HG03442 (cell line): ENCODE results near the gene GIMAP4.
"Not testable (repeated sequence)": the region's sequence is repeated elsewhere in the genome, so short reads cannot be mapped to it uniquely, and the experiment has no call there.

Experiments used
- ATAC-seq: cut with Tn5 transposase; IDR thresholded peaks from one replicate; pipeline ENCODE4 v1.9.1; 2021; ENCODE audit warnings: mild to moderate bottlenecking, moderate library complexity; ENCODE audit not compliant: unreplicated experiment

GIMAP4 gene

DNA sequence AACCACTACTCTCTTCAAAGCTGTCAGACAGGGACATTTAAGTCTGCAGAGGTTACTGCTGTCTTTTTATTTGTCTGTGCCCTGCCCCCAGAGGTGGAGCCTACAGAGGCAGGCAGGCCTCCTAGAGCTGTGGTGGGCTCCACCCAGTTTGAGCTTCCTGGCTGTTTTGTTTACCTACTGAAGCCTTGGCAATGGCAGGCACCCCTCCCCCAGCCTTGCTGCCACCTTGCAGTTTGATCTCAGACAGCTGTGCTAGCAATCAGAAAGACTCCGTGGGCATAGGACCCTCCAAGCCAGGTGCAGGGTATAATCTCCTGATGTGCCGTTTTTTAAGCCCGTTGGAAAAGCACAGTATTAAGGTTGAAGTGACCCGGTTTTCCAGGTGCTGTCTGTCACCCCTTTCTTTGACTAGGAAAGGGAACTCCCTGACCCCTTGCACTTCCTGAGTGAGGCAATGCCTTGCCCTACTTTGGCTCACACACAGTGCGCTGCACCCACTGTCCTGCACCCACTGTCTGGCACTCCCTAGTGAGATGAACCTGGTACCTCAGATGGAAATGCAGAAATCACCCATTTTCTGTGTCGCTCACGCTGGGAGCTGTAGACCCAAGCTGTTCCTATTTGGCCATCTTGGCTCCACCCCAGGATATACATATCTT is 12.9 kb downstream of the GIMAP4 start:
- not testable (repeated sequence) for ATAC-seq

DNA sequence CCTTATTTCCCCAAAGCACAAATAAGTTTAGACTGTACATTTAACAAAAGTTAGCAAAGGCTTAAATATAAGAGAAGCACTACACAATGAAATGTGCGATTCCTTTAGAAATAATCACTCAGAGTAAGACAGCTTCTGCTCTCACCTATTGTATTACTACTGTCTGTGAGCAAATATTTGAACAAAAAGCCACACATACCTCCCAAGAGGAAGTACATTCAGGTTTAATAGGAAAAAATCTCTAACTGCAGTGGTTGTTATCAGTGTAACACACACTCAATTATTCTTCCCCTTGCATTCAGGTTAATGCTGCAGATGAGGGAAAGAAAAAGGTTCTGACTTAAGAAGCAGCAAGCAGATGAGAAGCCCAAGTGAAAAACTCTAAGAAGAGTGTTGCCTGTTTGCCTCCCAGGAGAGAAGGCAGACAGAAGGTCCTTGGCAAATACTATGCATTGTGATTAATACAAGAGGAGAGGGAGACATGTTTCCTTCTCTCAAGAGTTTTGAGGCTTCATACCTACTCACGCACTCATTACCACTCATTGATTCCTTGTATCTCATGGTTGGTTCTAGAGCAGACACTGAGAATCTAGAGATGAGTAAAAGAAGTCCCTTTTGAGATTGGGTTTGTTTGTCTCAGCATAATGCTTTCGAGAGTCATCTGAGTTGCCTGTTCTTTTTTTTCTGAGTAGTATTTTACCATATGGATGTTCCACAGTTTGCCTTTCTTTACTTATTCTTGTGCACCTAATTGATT is 13.6 kb downstream of the GIMAP4 start:
- no peak for ATAC-seq

DNA sequence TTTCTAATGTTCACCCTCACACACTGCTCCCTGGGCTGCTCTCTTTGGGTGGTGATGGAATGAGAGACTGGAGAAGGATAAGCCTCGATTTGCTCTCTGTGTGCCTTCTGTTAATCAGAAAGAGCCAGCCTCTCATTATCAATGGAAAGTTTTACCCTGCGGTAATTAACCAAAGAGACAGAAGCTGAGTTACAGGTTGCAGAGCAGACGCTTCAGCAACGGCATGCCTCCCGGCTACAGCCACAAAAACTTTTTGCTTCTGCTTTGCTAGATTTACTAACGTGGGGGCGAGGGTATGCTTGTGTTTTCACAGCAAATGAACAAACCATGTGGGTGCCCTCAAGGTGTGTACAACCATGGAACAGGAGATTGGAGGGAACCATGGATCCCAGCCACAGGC is 18.0 kb downstream of the GIMAP4 start:
- ATAC-seq = no peak

DNA sequence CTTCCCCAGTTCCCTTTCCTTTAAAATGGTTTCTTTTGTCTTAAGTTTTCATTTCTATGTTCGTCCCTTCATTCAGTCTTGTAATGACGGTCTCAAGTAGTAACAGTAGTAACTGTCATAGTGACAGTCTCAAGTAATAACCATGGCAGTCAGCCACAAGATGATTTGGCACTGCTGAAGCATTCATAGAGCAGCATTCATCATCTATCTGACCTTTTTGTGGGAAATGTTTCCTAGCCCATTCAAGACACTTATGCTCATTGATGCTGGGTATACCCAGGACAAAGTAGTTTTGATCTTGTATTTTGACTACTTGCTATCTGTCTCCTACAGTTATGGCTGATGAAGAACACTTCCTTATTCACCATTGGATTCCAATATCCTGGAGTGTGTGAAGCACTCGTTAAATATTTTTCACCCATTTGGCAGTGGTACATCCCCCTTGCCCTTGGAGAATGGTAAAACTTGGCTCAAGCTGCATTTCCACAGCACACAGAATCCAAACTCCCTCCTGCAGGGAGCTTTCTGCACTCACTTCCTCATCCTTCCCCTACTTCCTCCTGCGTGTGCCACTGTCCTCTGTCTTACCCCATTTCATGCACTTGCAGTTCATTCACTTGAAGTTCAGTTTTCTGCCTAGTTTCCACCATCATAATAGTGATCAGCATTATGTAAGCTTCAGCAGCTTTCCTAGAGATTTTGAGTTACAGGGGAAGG is 19.0 kb downstream of the GIMAP4 start:
- ATAC-seq = no peak

DNA sequence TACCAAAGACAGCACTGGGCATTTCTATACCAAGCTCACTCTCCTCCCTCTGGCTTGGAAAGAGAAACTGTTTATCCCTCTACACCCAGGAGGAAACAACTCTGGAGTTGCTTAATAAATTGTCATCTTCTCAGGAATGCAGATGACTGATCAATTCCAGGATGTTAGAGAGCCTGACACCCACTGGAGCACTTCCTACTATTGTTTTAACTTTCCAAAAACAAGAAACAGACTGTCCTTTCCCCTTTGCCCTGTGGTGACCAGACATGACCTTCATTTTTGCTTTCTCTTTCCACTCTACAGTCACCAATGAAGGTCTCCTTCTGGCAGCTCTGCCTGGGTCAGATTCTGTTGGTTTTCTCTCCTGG is 19.6 kb downstream of the GIMAP4 start:
- ATAC-seq = no peak

DNA sequence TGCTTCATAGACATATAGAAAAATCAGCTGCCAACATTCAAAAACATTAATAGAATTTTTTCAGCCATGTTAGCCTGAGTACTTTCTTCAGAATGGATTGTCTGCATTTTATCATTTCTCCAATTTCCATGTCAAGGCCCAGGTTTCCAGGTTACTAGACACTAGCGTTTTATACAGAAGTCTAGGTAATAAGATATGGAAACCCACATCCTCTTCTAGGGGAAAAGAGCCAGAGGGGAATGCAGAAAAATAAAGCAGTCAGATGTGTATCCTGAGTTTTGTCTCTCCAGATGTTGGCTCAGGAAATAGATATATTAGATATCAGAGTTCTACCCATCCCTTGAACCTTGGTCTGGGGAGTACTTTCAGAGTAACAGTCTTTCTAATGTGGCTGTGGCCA is 20.4 kb downstream of the GIMAP4 start:
- no peak for ATAC-seq

DNA sequence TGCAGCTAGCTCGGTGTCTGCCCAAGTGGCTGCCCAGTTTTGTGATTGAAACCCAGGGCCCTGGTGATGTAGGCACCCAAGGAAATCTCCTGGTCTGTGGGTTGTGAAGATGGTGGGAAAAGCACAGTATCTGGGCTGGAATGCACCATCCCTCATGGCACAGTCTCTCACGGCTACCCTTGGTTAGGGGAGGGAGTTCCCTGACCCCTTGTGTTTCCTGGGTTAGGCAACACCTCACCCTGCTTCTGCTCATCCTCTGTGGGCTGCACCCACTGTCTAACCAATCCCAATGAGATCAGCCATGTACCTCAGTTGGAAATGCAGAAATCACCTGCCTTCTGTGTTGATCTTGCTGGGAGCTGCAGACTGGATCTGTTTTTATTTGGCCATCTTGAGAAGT is 27.6 kb downstream of the GIMAP4 start:
- ATAC-seq = no peak

DNA sequence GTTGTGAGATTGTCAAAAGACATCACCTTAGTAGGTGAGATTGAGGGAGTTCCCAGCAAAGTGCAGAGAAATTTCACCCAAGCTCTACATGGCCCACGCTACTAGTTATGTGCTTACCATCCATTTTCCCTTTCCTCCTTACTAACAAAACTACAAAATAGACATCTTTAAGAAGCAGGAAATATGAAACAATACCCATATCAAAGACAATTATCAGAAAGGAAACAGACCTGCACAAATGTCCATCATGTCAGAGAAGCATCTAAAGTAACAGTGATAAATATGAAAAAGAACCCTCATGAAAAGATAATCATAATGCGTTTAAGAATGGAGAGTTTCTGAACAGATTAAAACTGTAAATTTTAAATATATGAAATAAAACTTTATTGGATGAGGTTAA is 28.2 kb downstream of the GIMAP4 start:
- ATAC-seq = no peak

DNA sequence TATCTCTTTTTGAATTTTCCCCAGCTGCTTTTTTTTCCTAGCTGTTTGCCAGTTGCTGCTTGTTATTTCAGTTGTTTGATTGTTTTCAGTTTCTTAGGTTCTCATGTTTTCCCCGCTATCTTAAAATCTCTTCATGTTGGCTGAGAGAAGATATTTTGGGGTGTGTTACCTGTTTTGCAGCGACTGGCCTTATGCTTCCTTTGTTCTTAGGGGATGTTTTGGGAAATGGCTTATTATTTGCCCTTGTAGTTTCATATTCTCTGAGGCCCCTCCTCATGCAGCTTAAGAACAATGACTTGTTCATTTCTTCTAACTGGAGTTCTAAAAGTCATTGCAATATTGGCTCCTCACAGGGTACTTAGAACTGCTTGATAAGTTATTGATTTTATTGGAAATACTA is 36.4 kb downstream of the GIMAP4 start:
- ATAC-seq = not testable (repeated sequence)

DNA sequence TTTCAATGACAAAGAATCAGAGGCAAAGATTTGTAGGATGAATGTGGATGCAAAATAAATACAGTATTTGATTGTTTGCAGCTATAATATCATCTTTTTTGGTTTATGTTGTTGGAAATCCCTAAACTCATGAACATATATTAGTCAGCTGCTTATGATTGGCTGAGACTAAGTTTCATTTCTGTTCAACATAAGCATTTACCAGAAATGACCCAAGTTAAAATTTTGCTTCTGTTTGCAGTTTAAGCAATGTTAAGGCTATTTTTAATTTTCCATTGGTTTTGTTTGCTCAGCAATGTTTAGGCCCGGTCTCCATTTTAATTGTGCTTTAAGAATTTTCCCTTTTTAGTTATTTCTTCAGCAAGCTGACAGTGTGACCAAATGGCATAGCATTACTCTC is 43.0 kb downstream of the GIMAP4 start:
- no peak for ATAC-seq

DNA sequence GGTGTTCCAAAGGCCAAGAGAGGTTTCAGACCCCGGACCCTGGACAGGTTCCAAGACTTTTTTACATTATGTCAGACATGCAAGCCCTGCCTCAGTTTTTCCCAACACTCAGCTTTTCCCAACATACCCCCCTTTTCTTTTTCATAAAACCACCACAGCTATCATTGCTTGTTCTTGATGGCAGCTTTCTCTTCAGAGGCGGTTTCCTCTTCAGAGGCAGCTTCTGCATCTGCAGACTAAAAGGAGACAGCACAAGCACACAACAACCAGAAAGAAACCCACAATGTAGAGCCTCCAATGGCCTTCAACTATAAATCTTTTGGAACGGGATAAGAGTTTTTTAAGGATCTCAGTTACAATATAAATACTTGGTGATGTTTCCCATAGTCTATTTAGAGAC is 45.7 kb downstream of the GIMAP4 start:
- ATAC-seq = no peak

DNA sequence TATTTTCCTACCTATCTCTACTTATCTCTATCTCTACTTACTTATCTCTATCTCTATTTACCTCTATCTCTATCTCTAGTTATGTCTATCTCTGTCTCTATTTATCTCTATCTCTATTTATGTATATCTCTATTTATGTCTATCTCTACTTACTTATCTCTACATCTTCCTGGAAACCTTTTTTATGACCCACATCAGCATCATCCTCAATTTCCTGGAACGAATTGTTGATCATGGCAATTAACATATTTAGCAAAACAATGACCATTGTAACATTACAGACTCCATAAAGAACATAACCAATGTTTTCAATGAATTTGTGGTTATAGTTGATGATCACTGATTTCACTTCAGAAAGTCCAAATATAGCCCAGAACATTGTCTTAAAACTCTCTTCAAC is 46.7 kb downstream of the GIMAP4 start:
- no peak for ATAC-seq

DNA sequence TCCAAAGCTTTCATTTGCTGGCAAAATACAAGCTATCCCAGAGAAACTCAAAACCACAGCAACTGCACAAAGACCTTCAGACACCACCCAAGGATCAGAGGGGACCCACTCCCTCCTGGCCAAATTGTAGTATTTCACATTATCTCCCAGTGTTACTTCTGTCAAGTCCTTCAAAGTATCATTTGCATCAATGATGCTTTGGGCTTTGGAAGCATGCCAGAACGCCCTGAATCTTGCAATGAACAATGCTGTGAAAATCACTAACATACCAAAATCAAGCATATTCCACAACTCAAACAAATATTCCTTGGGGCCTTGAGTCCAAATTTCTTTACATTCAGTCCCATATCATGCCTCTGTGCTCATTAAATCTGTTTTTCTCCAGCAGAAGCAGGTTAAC is 47.2 kb downstream of the GIMAP4 start:
- ATAC-seq = not testable (repeated sequence)

DNA sequence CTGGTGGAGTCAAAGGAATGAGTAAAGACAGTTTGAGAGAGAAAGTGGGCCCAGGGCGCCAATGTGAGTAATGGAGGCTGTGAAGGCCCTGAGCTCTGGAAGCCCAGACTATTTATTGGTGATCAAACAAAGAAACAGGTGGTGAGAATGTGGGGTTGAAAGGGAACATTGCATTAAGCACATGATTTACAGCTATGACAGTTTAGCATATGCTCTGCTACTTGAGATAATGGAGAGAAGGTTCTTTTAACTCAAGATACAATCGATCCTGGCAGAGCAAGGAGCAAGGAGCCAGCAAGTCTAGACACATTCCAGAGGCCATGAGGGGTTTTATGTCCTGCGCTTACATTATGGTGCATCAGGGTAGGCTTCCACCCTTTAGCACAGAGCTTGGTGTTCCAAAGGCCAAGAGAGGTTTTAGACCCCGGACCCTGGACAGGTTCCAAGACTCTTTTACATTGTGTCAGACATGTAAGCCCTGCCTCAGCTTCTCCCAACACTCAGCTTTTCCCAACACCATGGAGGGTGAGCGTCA is 48.1 kb downstream of the GIMAP4 start:
- ATAC-seq = not testable (repeated sequence)

DNA sequence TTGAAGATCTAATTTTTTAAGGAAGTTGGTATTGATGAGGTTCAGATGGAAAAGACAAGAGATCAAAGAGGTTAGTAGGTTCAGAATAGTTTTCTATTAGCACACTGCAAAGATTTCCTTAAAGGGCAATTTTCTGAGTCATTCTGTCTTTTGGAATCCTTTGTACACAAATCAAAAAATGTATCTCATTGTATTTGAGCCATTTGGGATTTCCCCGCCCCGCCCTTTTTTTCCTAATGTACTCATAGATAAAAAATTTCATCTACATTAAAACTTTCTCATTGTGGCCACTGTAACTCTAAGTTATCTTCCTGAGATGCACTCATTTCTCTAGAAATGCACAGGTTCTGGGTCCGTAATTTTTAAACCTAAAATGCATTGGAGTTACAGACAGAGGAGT is 52.9 kb downstream of the GIMAP4 start:
- no peak for ATAC-seq

DNA sequence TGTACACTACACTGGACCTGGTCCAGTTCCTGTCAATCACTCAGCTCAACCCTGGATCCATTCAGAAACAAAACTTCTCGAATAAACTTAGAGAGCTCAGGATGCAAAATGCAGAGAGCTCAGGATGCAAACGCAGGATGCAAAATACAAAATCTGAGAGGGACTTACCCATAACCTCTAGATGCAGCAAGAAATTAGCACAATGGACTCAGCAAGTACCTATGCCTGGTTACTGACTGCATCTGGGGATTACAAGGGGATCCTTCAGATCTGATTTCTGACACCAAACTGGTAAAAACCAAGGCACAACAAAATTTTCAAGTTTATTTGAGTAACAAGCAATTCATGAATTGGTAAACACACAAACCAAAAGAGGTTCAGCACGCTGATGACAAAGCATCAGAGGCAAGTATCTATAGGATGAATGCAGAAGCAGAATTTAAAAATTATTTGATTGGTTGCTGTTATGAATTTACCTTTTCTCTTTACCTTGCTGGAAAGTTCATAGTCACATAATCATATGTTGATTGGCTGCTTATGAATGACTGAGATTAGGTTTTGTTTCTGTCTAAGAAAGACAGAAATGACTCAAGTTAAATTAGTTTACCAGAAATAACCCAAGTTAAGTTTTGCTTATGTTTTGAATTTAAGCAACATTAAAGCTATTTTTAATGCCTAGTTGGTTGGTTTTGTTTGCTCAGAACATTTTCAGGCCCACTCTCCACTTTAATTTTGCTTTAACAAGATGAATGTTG is 53.6 kb downstream of the GIMAP4 start:
- peak; percentile 59 for ATAC-seq

DNA sequence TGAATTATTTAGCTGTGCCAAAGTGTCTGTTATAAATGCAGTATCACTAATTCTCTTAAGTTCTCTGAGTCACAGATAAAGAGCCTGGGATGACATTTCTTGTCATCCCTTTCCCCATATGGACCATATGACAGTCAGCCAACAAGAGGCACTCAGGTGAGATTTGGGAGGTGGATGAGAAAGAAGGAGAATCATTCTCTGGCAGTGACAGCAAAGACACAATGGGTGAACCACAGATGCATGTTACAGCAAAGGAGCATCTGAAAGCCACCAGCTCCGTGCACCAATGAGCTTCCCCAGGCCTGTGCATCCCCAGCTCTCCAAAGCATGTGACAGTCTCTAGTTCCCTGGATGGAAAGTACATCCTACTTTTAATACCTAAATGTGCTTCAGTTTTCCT is 54.2 kb downstream of the GIMAP4 start:
- peak; percentile 27 for ATAC-seq
